HG02870 (cell line): ENCODE data around the gene TIMM23.

Experiments
- ATAC-seq: cut with Tn5 transposase; IDR thresholded peaks from one replicate; pipeline ENCODE4 v1.9.1; 2021; ENCODE audit warnings: mild to moderate bottlenecking, moderate library complexity; ENCODE audit not compliant: unreplicated experiment

The TIMM23 gene

DNA sequence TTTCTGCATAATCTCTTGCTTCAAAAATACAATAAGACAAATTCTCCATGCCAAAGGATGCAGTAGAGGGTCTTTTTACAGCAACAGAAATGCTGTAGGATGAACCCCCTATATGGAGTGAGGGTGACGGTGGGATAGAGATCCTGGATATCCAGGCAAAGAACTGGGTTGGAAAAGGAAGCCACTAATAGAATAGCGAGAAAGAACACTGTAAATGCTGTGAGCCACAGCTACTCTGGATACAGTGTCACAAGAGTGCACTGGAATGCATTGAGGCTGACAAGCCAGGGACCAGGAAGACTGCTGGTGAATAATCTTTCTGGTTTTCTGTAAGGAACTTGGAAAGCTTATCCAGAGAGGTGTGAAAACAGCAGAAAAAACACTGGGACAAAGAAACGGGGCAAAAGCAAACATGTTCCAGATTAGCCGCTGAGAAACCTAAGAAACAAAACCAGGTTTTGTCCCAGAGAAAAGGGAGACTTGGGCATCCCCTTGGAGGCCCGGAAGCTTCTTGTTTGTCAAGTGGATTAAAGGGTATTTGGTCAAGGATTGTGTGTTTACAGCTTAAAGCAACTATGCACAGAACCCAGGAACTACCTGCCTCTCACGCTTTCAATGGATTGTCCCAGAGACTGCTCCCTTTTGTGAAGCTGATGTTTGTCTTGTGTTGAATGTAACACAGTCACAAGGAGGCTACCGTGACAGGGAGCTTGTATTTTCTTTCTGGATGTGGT, 79.9 kb downstream of the TIMM23 start:
- ATAC-seq: no peak

GRCh38 chr10:46052791-46053375, 80.6 kb downstream of the TIMM23 start:
- no peak for ATAC-seq
